Mesodermal cell (in vitro differentiated cells): ENCODE measurements around the gene ZNF808.
A peak's percentile ranks its signal among the peaks of the same experiment; 100 is the strongest.
"Not testable (repeated sequence)": the region's sequence is repeated elsewhere in the genome, so short reads cannot be mapped to it uniquely, and the experiment has no call there.

ENCODE experiments used
- H3K27ac ChIP-seq: 2 replicates; pipeline ENCODE4 v1.7.0; 2013; ENCODE audit warnings: mild to moderate bottlenecking, low read depth, low read length, moderate library complexity; ENCODE audit not compliant: severe bottlenecking
- H3K36me3 ChIP-seq: 2 replicates; pipeline ENCODE4 v1.7.1; 2013; ENCODE audit warnings: mild to moderate bottlenecking, low read length, moderate library complexity; ENCODE audit not compliant: control insufficient read depth, insufficient read depth
- H3K4me1 ChIP-seq: one replicate; pipeline ENCODE4 v1.7.1; 2013; ENCODE audit warnings: mild to moderate bottlenecking, low read length; ENCODE audit not compliant: insufficient read depth, control insufficient read depth, poor library complexity, severe bottlenecking
- H3K4me3 ChIP-seq: 2 replicates; pipeline ENCODE4 v1.7.0; 2013; ENCODE audit warnings: low read length, control low read depth, mild to moderate bottlenecking; ENCODE audit not compliant: insufficient read depth, poor library complexity, severe bottlenecking; ENCODE audit errors: extremely low read depth
- H3K9me3 ChIP-seq: 2 replicates; pipeline ENCODE4 v1.7.1; 2013; ENCODE audit warnings: mild to moderate bottlenecking, low read length, moderate library complexity; ENCODE audit not compliant: control insufficient read depth
- WGBS, 2 experiments: methylation state at CpG; one replicate each; pipeline ENCODE4 v1.1.5; 2013; ENCODE audit warnings: missing lambda C conversion rate in 2 of 2; ENCODE audit not compliant: insufficient coverage in 2 of 2; 5-methylcytosine and 5-hydroxymethylcytosine counted together

ZNF808 gene

GRCh38 chr19:52561611-52562010 is 34.1 kb downstream of the ZNF808 start:
- not testable (repeated sequence) for H3K27ac ChIP-seq, H3K4me1 ChIP-seq, H3K4me3 ChIP-seq
- peaks cover 22% of the 10 kb centered on the region for H3K9me3 ChIP-seq
- 85 to 88% methylated on average over 4 to 5 of the region's 8 CpGs for WGBS, 2 experiments
- peaks cover 65% of the 10 kb centered on the region for H3K36me3 ChIP-seq

DNA sequence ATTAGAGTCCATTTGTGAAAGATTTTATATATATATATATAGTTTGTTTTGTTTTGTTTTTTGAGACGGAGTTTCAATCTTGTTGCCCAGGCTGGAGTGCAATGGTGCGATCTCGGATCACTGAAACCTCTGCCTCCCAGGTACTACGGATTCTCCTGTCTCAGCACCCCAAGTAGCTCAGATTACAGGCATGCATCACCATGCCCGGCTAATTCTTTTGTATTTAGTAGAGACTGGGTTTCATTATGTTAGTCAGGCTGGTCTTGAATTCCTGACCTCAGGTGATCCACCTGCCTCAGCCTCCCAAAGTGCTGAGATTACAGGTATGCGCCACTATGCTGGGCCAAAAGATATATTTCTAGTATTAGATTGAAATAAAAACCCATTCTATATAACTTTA is 38.7 kb downstream of the ZNF808 start:
- H3K9me3 ChIP-seq = peaks cover 8% of the 10 kb centered on the region
- 79% methylated on average over 4 of the region's 6 CpGs; no CpG with 5 or more reads in 1 of the 2 experiments for WGBS, 2 experiments
- H3K27ac ChIP-seq = no peak overlapping the region
- H3K4me3 ChIP-seq = no peak overlapping the region
- H3K36me3 ChIP-seq = peaks cover 34% of the 10 kb centered on the region
- H3K4me1 ChIP-seq = no peaks in the 10 kb centered on the region

- WGBS, 2 experiments = 79 to 100% methylated on average over 1 to 2 of the region's 2 CpGs
- no peaks in the 10 kb centered on the region for H3K4me1 ChIP-seq
Observed at GRCh38 chr19:52566588-52566987, 39.1 kb downstream of the ZNF808 start.

GRCh38 chr19:52567921-52568320 is 40.5 kb downstream of the ZNF808 start:
- Histone ChIP-seq H3K27ac (no peak overlapping the region), H3K36me3 (peaks cover 32% of the 10 kb centered on the region), H3K4me3 (no peak overlapping the region), H3K9me3 (peaks cover 8% of the 10 kb centered on the region), H3K4me1 (no peaks in the 10 kb centered on the region)
- 92 to 98% methylated on average over 11 to 12 of the region's 14 CpGs for WGBS, 2 experiments

More at GRCh38 chr19:52566588-52566987, 39.1 kb downstream of the ZNF808 start:
- no peak overlapping the region for H3K27ac ChIP-seq
- peaks cover 8% of the 10 kb centered on the region for H3K9me3 ChIP-seq
- peaks cover 33% of the 10 kb centered on the region for H3K36me3 ChIP-seq
- no peak overlapping the region for H3K4me3 ChIP-seq

DNA sequence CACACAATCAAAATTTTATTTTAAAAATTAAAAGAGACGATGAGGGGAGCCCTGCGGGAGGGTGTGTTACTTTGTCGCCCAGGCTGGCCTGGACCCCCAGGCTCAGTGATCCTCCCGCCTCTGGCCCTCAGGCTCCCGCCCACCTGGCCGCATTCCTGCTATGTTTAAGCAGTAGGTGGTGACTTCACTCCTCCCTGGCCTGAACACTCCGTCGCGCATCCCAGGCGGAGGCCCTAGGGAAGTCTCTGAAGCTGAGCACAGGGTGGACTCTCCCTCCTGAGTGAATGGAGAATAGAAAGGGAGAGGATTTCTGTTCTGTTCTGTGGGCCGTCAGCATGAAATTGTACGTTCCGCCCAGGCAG is 42.2 kb downstream of the ZNF808 start:
- peaks cover 32% of the 10 kb centered on the region for H3K36me3 ChIP-seq
- H3K4me3 ChIP-seq = peak overlapping the region; percentile 69
- H3K9me3 ChIP-seq, H3K4me1 ChIP-seq: not testable (repeated sequence)
- peak overlapping the region; percentile 88 for H3K27ac ChIP-seq
- 3 to 17% methylated on average over 5 to 6 of the region's 13 CpGs for WGBS, 2 experiments

DNA sequence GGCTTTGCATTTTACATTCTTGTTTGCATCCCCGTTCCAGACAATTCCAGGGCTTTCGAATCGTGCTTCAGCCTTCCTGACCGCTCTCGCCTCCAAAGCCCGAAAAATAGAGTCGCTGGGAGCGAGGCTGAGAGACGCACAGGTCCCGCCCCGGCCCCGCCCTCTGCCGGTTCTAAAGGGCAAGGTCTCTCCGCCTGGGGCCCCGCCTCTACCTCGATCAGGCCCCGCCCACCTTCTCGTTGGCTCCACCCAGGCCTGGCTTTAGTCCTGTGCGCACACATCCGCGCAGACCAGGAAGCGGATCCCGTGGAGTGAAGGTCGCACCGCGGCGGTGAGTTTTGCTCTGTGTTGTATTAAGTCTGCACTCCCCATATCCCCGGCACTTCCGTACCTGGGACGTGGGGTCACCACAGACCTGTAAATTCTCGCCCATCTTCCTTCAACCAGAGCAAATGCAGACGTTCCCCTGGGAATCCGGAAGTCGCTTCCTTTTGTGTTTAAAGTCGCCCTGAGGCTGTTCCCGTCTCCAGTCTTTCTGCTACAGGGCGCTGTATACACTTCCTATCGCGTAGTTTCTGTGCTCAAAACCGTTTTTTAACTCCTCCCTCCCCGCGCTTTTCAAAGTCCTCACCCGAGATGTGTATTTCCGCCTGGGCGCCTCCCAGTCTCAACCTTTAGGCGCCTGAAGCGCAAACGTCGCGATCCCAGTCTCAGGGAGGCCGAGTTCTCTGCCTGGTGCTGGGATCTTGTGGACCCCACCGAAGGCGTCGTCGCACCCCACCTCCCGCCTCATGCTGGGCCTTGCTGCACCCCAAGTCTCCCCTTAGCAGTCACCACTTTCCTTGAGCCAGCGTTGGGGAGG is 42.8 kb downstream of the ZNF808 start, which contains the start of gene ZNF701:
Gene ZNF701, plus strand, starts transcription at position 288 of the 862 bp plus-strand sequence. CDS start 3,861 bp downstream, outside the sequence.
- H3K4me3 ChIP-seq = peak within 1 kb of the TSS; percentile 69
- peaks cover 35% of the 10 kb centered on the region for H3K36me3 ChIP-seq
- WGBS, 2 experiments = 0 to 1% methylated on average over 39 to 57 of the region's 57 CpGs
- peaks cover 4% of the 10 kb centered on the region for H3K9me3 ChIP-seq
- H3K4me1 ChIP-seq = no peaks in the 10 kb centered on the region
- peak within 1 kb of the TSS; percentile 90 for H3K27ac ChIP-seq

DNA sequence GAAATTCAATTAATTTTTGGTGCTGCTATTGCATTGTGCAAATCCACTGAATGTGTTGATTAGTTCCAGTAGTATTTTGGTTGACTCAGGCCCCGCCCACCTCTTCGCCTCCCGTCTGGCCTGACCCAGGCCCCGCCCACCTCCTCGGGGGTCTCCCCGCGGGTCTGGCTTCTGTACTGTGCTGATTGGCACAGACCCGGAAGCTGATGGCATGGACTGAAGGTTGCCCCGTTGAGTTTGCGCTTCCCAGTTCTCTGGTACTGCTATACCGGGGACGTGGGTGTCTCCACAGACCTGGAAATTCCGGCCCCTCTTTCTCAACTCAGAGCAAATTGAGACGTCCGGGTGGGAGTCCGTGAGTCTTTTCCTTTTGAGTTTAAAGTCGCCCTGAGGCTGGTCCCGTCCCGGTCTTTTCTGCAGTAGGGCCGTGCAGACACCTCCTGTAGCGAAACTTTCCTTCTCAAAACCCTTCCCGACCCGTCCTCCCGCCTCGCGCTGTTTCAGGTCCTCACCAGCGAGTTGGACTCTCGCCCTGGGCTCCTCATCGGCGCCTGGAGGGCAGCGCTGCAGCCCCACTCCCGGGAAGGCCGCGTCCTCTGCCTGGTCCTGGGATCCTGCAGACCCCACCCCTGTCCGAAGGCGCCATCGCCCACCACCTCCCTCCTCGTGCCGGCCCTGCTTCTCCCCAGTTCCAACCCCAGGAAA is 57.4 kb downstream of the ZNF808 start:
- H3K4me1 ChIP-seq = no peaks in the 10 kb centered on the region
- H3K4me3 ChIP-seq = no peak overlapping the region
- WGBS, 2 experiments = 94 to 95% methylated on average over 30 to 39 of the region's 39 CpGs
- H3K36me3 ChIP-seq = peaks cover 75% of the 10 kb centered on the region
- H3K9me3 ChIP-seq = peaks cover 21% of the 10 kb centered on the region
- no peak overlapping the region for H3K27ac ChIP-seq

DNA sequence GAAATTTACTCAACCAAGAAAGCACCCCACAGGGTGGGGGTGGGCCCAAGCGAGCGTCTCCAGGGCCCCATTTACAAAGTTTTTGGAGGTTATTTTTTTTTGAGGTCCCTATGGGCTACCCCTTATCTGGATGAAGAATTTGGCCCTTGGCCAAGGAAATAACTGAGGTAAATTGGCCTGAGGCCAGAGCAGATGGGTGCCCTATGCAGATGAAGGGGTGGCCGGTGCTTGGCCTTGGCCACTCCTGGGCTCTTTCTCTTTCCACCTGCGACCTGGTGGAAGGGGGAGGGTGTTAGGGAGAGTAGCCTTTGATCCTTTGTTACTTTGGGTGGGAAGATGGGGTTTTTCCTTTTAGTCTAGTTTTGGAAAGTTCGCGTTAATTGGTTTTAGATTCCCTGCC is 58.1 kb downstream of the ZNF808 start:
- Histone ChIP-seq H3K4me3 (no peak overlapping the region), H3K4me1 (no peaks in the 10 kb centered on the region), H3K9me3 (peaks cover 21% of the 10 kb centered on the region), H3K36me3 (peaks cover 74% of the 10 kb centered on the region), H3K27ac (no peak overlapping the region)
- 100% methylated on average over 1 to 3 of the region's 6 CpGs for WGBS, 2 experiments

DNA sequence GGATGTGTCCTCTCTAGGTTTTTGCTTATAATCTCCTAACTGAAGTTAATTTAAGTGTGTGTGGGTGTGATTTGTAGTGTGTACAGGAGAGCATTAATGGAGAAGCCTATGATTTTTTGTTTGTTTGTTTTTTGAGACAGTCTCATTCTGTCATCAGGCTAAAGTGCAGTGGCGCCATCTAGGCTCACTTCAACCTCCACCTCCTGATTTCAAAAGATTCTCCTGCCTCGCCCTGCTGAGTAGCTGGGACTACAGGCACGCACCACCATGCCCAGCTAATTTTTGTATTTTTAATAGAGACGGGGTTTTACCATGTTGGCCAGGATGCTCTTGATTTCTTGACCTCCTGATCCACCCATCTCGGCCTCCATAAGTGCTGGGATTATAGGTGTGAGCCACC is 63.3 kb downstream of the ZNF808 start:
- H3K36me3 ChIP-seq = peaks cover 56% of the 10 kb centered on the region
- no peak overlapping the region for H3K27ac ChIP-seq
- H3K4me3 ChIP-seq = no peak overlapping the region
- 82% methylated on average over 4 of the region's 5 CpGs; no CpG with 5 or more reads in 1 of the 2 experiments for WGBS, 2 experiments
- no peaks in the 10 kb centered on the region for H3K4me1 ChIP-seq
- peaks cover 4% of the 10 kb centered on the region for H3K9me3 ChIP-seq

- Histone ChIP-seq H3K4me1 (no peaks in the 10 kb centered on the region), H3K4me3 (no peak overlapping the region), H3K36me3 (peaks cover 62% of the 10 kb centered on the region), H3K27ac (no peak overlapping the region), H3K9me3 (peaks cover 10% of the 10 kb centered on the region)
- WGBS, 2 experiments = 71 to 100% methylated on average over 1 of the region's 3 CpGs
Observed at GRCh38 chr19:52592301-52592700, 64.8 kb downstream of the ZNF808 start.
